RWPE2 (cell line): ENCODE data around the gene ARID4B.
"Not testable (repeated sequence)": the region's sequence is repeated elsewhere in the genome, so short reads cannot be mapped to it uniquely, and the experiment has no call there.

Experiments used
- ATAC-seq: fragments of 200-7000 bp; cut with Tn5 transposase; 3 replicates; pipeline ENCODE4 v1.9.1; 2021; ENCODE audit warnings: low read depth
- DNase-seq: peaks from one replicate; pipeline ENCODE4 v3.0.0-alpha.2; 2020; ENCODE audit warnings: low spot score
- H3K27ac ChIP-seq: fragments of 450-650 bp; 2 replicates; pipeline ENCODE4 v1.5.1; 2017; ENCODE audit warnings: mild to moderate bottlenecking; ENCODE audit not compliant: poor library complexity, severe bottlenecking
- H3K27me3 ChIP-seq: fragments of 250-450 bp; sonication (Bioruptor Pico); 2 replicates; pipeline ENCODE4 v1.5.1; 2021; ENCODE audit warnings: mild to moderate bottlenecking, moderate library complexity; ENCODE audit not compliant: insufficient read depth, poor library complexity, severe bottlenecking
- H3K36me3 ChIP-seq: fragments of 250-450 bp; sonication (Bioruptor Pico); 2 replicates; pipeline ENCODE4 v1.5.1; 2020; ENCODE audit warnings: low read depth, mild to moderate bottlenecking, moderate library complexity
- H3K4me1 ChIP-seq: fragments of 250-450 bp; sonication (Bioruptor Pico); 2 replicates; pipeline ENCODE4 v1.5.1; 2021; ENCODE audit warnings: mild to moderate bottlenecking, moderate library complexity; ENCODE audit not compliant: insufficient read depth, poor library complexity, severe bottlenecking
- H3K4me3 ChIP-seq: fragments of 250-450 bp; sonication (Bioruptor Pico); 2 replicates; pipeline ENCODE4 v1.5.1; 2021; ENCODE audit warnings: mild to moderate bottlenecking, moderate library complexity; ENCODE audit not compliant: severe bottlenecking
- H3K9me3 ChIP-seq: fragments of 250-450 bp; sonication (Bioruptor Pico); 2 replicates; pipeline ENCODE4 v1.5.1; 2021; ENCODE audit warnings: mild to moderate bottlenecking, moderate library complexity; ENCODE audit not compliant: severe bottlenecking
- TF ChIP-seq, protein P1 (sequence below): fragments of 450-650 bp; IDR thresholded peaks from one replicate; pipeline ENCODE4 v1.5.1; 2017; ENCODE audit warnings: mild to moderate bottlenecking, moderate library complexity; ENCODE audit not compliant: poor library complexity, severe bottlenecking

The ARID4B gene

DNA sequence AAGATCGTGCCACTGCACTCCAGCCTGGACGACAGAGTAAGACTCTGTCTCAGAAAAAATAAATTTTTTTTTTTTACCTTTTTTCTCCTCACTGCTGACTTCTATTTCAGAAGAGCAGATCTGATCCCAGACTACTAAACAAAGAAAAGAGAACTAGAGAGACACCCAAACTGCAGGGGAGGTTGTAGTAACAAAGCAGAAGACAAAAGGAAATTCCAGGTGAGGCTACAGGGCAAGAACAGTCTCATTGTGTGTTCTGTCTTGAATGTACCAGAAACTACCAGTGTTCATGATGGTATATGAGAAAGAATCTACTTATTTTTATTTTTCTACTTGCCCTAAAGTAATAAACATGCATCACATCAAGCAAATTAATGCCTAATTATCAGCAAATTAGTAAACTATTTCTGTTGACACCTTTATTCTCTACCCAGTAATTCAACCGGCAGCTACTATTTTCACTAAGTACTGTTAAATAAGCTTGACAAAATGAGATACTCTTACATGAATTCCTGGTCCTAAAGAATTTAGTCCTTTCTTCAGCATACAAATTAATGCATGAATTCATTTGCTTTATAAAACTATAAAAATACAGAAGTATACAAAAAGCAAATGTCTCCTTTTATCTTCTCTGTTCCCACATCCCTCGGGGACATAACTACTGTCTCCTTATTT, 40.6 kb downstream of the ARID4B start:
- H3K27ac ChIP-seq: no peak overlapping the region
- H3K4me3 ChIP-seq: no peak overlapping the region
- no peak for ATAC-seq
- no peaks in the 10 kb centered on the region for H3K36me3 ChIP-seq
- no peaks in the 10 kb centered on the region for H3K4me1 ChIP-seq
- TF ChIP-seq, protein P1, sequence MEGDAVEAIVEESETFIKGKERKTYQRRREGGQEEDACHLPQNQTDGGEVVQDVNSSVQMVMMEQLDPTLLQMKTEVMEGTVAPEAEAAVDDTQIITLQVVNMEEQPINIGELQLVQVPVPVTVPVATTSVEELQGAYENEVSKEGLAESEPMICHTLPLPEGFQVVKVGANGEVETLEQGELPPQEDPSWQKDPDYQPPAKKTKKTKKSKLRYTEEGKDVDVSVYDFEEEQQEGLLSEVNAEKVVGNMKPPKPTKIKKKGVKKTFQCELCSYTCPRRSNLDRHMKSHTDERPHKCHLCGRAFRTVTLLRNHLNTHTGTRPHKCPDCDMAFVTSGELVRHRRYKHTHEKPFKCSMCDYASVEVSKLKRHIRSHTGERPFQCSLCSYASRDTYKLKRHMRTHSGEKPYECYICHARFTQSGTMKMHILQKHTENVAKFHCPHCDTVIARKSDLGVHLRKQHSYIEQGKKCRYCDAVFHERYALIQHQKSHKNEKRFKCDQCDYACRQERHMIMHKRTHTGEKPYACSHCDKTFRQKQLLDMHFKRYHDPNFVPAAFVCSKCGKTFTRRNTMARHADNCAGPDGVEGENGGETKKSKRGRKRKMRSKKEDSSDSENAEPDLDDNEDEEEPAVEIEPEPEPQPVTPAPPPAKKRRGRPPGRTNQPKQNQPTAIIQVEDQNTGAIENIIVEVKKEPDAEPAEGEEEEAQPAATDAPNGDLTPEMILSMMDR: no peak
- H3K27me3 ChIP-seq: no peaks in the 10 kb centered on the region
- no peak for DNase-seq
- H3K9me3 ChIP-seq: no peaks in the 10 kb centered on the region

DNA sequence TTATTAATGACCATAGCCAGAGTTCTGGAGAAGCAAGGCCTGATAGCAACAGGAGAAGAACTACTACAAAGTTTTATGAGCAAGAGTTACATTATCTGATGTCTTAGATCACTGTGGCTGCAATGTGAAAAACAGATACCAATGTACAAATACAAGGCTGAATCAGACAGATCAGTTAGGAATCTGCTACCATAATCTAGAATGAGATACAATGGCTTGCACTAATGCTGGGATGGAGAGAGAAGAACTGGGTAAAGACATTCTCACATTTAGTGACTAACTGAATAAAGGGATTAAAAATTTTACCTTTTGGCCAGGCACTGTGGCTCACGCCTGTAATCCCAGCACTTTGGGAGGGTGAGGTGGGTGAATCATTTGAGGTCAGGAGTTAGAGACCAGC, 41.3 kb downstream of the ARID4B start:
- no peak overlapping the region for H3K4me3 ChIP-seq
- TF ChIP-seq, protein P1: no peak
- H3K9me3 ChIP-seq: no peaks in the 10 kb centered on the region
- DNase-seq: no peak
- H3K4me1 ChIP-seq: no peaks in the 10 kb centered on the region
- ATAC-seq: no peak
- no peaks in the 10 kb centered on the region for H3K27me3 ChIP-seq
- H3K27ac ChIP-seq: no peak overlapping the region
- H3K36me3 ChIP-seq: no peaks in the 10 kb centered on the region

DNA sequence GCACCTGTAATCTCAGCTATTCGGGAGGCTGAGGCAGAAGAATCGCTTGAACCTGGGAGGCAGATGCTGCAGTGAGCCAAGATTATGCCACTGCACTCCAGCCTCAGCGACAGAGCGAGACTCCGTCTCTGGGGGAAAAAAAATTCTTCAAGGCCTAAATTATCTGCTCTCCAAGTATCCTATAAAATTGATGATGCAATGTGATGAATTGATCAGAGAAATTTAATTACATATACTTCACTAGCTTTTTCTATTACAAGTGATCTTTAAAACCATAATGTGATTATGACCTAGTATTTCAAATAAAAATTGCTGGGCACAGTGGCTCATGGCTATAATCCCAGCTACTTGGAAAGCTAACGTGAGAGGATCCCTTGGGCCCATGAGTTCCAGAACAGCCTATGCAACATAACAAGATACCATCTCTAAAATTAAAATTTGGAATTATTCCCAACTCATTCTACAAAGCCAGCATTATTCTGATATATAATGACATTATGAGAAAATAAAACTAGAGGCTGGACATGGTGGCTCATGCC, 43.7 kb downstream of the ARID4B start:
- no peak overlapping the region for H3K4me3 ChIP-seq
- TF ChIP-seq, protein P1: no peak

DNA sequence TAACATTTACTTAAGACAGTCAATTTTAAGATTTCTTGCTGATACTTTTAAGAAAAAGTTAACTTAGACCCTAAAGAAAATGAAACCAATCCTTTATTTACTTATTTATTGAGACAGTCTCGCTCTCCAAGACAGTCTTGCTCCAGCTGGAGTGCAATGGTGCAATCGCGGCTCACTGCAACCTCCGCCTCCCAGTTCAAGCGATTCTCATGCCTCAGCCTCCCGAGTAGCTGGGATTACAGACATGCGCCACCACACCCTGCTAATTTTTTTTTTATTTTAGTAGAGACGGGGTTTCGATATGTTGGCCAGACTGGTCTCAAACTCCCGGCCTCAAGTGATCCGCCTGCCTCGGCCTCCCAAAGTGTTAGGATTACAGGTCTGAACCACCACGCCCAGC, 44.3 kb downstream of the ARID4B start:
- H3K4me3 ChIP-seq, ATAC-seq, H3K9me3 ChIP-seq, DNase-seq, H3K4me1 ChIP-seq, H3K27ac ChIP-seq, H3K36me3 ChIP-seq, H3K27me3 ChIP-seq: not testable (repeated sequence)

More for the DNA sequence above, 43.7 kb downstream of the ARID4B start:
- no peak for ATAC-seq
- DNase-seq: no peak
- no peaks in the 10 kb centered on the region for H3K4me1 ChIP-seq
- no peaks in the 10 kb centered on the region for H3K36me3 ChIP-seq
- H3K27me3 ChIP-seq: no peaks in the 10 kb centered on the region
- H3K9me3 ChIP-seq: no peaks in the 10 kb centered on the region
- H3K27ac ChIP-seq: no peak overlapping the region

DNA sequence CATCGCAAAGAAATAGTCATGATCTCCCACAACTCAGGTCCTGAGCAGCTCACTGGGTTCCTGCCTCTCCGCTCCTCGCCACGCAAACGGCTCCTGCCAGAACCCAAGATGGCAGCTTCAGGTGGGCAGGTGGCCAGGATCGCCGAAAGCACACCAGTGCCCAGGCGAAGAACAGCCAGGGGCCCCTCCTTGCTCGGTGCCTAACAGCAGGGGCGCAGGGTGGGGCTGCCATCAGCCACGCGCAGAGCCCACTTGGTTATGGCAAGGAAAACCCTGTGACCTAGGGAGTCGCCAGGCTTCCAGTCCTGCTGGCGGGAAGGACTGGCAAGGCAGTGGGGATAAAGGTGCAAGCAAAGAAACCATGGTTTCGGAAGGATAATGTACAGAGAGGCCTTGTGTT, 47.5 kb downstream of the ARID4B start:
- no peak overlapping the region for H3K27ac ChIP-seq
- no peaks in the 10 kb centered on the region for H3K4me1 ChIP-seq
- no peak overlapping the region for H3K4me3 ChIP-seq
- no peaks in the 10 kb centered on the region for H3K36me3 ChIP-seq
- H3K27me3 ChIP-seq: no peaks in the 10 kb centered on the region
- ATAC-seq: no peak
- TF ChIP-seq, protein P1: no peak
- no peaks in the 10 kb centered on the region for H3K9me3 ChIP-seq
- no peak for DNase-seq
